Heart left ventricle (tissue), 13 donors: ENCODE results near the gene APLP2.

ENCODE experiments used
- CTCF ChIP-seq, 12 donors: fragments of 200-600 bp; sonication (generic) in 4 of 12; IDR thresholded peaks; one replicate each; pipeline versions ENCODE4 v1.5.0 to v1.8.0; 2018 to 2022; ENCODE audit warnings: antibody characterized with exemption in 12 of 12, mild to moderate bottlenecking in 5 of 12
- POLR2A ChIP-seq, 2 donors: fragments of 450-650 bp; IDR thresholded peaks; one replicate each; pipeline ENCODE4 v1.6.1; 2017; ENCODE audit warnings: antibody characterized with exemption in 2 of 2, mild to moderate bottlenecking in 2 of 2, moderate library complexity in 2 of 2
- donor health status: ischemic (EF 13 %, LVEDD 7.1; RV severe dilation, severe dysfunction).
- donor health status: DM: no; HTN: yes; CAD: no.
- donor health status: DM: no; HTN: no; CAD: no.
- donor health status: ischemic (EF 25% LVEDD 6.9; RV normal size, moderate dysfunction).
- donor health status: ischemic (EF 25% LVEDD 5.7; RV mildly dilated, moderate dysfunction).
- donor health status: ischemic (EF 35%, LVEDD 5.7; RV mildly dilated, moderate dysfunction).
- donor health status: nonischemic (EF 11% LVEDD 7.7; RV severe dilation, severe dysfunction).
- donor health status: DM: yes; HTN: yes; CAD: no.
- donor health status: PGD.
- donor health status: ischemic (EF 29% LVEDD 5.4; RV normal size, mild dysfunction).
- donor health status: nonischemic (EF 23%, LVEDD 6.1; RV moderate dilation, normal function).

DNA sequence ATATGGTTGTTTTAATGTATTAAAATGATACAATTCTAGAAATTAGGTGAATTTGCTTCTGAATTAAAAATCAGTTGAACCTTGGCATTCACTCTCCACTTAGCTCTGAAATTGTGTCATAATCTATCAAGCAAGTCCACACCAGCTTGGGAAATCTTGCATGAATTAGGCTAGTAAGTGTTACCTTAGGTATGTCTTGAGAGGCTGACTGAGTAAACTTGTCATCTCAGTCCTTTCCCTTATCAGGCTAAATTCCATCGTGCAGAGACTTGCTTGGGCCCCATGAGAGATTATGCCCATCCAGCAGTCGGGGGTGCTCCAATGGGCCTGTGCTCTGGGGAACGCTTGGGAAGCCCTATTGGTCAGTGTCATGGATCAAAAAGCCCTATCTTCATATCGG lies 55.9 kb downstream of the APLP2 start:
- TF ChIP-seq CTCF (IDR thresholded peaks at IDR 0.05) (no peak), POLR2A (IDR thresholded peaks at IDR 0.05) (no peak)
